Neural progenitor cell (in vitro differentiated cells): ENCODE data around the gene PDLIM1.

Experiments used
- EZH2phosphoT487 ChIP-seq: fragments of 200-600 bp; sonication (generic); IDR thresholded peaks from 2 replicates; pipeline ENCODE4 v1.6.1; 2017; ENCODE audit warnings: antibody characterized with exemption
- TF ChIP-seq, protein P1 (sequence below): fragments of 200-600 bp; sonication (generic); IDR thresholded peaks from 2 replicates; pipeline ENCODE4 v1.5.1; 2017; ENCODE audit warnings: antibody characterized with exemption, mild to moderate bottlenecking

DNA sequence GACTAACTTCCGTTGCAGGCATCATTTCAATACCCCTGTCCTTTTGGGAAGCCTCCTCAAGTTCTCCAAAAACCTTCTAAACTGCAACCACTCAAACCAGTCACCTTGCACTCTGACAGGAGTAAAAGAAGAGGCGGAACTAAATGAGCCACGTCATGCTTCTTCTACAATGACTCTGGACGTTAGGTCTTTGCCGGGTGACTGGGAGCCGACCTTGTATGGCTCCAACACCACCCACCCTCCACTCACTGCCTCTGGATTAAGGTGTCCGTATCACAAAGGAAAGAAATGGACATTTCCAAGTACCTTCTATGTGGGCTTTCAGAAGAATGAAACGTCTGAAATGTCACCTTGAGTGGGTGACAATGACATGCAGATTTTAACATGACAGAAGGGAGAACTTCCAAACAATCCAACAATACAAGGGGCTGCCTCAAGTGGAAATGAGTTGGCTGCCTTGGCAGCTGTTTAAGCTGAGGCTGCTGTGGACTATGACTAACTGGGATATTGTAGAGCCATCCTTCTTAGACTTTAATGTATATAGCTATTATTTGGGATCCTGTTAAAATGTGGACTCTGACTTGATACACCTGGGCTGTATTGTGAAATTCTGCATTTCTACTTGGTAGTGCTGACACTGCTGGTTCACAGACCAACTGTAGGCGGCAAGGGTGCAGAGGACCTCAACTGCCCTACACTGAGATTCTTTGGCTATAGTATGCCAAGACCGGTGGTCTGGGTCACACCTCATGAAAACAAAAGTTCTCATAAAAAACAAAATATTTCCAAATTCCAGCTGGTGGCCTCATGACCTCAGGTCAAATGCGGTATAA is 33.8 kb upstream of the PDLIM1 start:
- TF ChIP-seq, protein P1, sequence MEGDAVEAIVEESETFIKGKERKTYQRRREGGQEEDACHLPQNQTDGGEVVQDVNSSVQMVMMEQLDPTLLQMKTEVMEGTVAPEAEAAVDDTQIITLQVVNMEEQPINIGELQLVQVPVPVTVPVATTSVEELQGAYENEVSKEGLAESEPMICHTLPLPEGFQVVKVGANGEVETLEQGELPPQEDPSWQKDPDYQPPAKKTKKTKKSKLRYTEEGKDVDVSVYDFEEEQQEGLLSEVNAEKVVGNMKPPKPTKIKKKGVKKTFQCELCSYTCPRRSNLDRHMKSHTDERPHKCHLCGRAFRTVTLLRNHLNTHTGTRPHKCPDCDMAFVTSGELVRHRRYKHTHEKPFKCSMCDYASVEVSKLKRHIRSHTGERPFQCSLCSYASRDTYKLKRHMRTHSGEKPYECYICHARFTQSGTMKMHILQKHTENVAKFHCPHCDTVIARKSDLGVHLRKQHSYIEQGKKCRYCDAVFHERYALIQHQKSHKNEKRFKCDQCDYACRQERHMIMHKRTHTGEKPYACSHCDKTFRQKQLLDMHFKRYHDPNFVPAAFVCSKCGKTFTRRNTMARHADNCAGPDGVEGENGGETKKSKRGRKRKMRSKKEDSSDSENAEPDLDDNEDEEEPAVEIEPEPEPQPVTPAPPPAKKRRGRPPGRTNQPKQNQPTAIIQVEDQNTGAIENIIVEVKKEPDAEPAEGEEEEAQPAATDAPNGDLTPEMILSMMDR: no peak
- no peak for TF ChIP-seq EZH2phosphoT487
